Endothelial cell of umbilical vein (primary cell): ENCODE data around the gene GLIPR1L2. TPM values are rescaled to one million over a fixed set of nuclear protein-coding genes. Genes with fewer than 3 reads are reported as not detected.

ENCODE experiments used
- BruUV-seq: library from RNA; stranded (reverse); fragments of 400-500 nt; replicated peaks from 2 replicates; lab custom pipeline; 2021; lab: Mats Ljungman, UMichigan
- CTCF ChIA-PET: fragments of 300-600, 350-600 bp; sonication (Branson Sonifier 250); formaldehyde crosslinking; loops from one replicate; lab custom pipeline; 2021; ENCODE audit warnings: antibody characterized with exemption, inconsistent platforms; lab: Charles Lee
- POLR2A ChIA-PET: fragments of 300-600, 350-600 bp; sonication (Branson Sonifier 250); formaldehyde crosslinking; loops from one replicate; lab custom pipeline; 2021; ENCODE audit warnings: antibody characterized with exemption, inconsistent platforms; lab: Charles Lee
- DNase-seq: peaks from one replicate; pipeline ENCODE4 v3.0.0-alpha.2; 2011; ENCODE audit warnings: low read depth, low spot score
- FAIRE-seq: peaks from 2 replicates; lab custom pipeline; 2011; peaks lifted over from hg19 to GRCh38; lab: Jason Lieb, UNC
- H2AFZ ChIP-seq: 2 replicates; pipeline ENCODE4 v1.6.0; 2012; ENCODE audit warnings: low read depth, low read length, control low read depth, inconsistent platforms
- H3K27ac ChIP-seq: 2 replicates; pipeline ENCODE4 v1.5.1; 2011; ENCODE audit warnings: low read depth, mild to moderate bottlenecking, control low read depth, low read length, moderate library complexity; ENCODE audit not compliant: insufficient read depth
- H3K27me3 ChIP-seq, 2 experiments: 2 replicates each; pipeline versions ENCODE4 v1.6.0 to v1.6.1; 2011; ENCODE audit warnings: low read length in 2 of 2, mixed read lengths in 1 of 2; ENCODE audit not compliant: control insufficient read depth in 2 of 2, insufficient read depth in 2 of 2
- H3K36me3 ChIP-seq, 2 experiments: 2 replicates in 1 of 2; 3 replicates in 1 of 2; pipeline ENCODE4 v1.5.1; 2011; ENCODE audit warnings: low read length in 2 of 2, mild to moderate bottlenecking in 1 of 2, moderate library complexity in 1 of 2; ENCODE audit not compliant: control insufficient read depth in 2 of 2, insufficient read depth in 2 of 2; ENCODE audit errors: extremely low read depth in 1 of 2
- H3K4me1 ChIP-seq: 3 replicates; pipeline ENCODE4 v1.5.1; 2011; ENCODE audit warnings: mild to moderate bottlenecking, low read length; ENCODE audit not compliant: control insufficient read depth, insufficient read depth; ENCODE audit errors: extremely low read depth
- H3K4me2 ChIP-seq: 2 replicates; pipeline ENCODE4 v1.6.1; 2011; ENCODE audit warnings: low read length, control low read depth, mixed read lengths; ENCODE audit not compliant: insufficient read depth
- H3K4me3 ChIP-seq, 3 experiments: fragments of 200-600 bp in 1 of 3; sonication (generic), shearing (Covaris generic) in 1 of 3; replicated peaks in 1 of 3; 2 replicates each; pipeline ENCODE4 v1.5.1; 2011 to 2016; ENCODE audit warnings: control low read depth in 3 of 3, low read length in 3 of 3, mild to moderate bottlenecking in 2 of 3, inconsistent platforms in 1 of 3, low read depth in 1 of 3, moderate library complexity in 1 of 3; ENCODE audit not compliant: insufficient read depth in 1 of 3
- H3K79me2 ChIP-seq: 2 replicates; pipeline ENCODE4 v1.6.0; 2012; ENCODE audit warnings: low read length, inconsistent platforms; ENCODE audit not compliant: control insufficient read depth, insufficient read depth
- H3K9ac ChIP-seq: replicated peaks from 2 replicates; pipeline ENCODE3; 2011; ENCODE audit warnings: low read length, control low read depth; ENCODE audit not compliant: insufficient read depth; ENCODE audit errors: extremely low read depth
- H3K9me1 ChIP-seq: replicated peaks from 3 replicates; pipeline ENCODE4 v1.6.0; 2011; ENCODE audit warnings: mild to moderate bottlenecking, low read length; ENCODE audit not compliant: control insufficient read depth, insufficient read depth; ENCODE audit errors: extremely low read depth
- H3K9me3 ChIP-seq: replicated peaks from 2 replicates; pipeline ENCODE4 v1.5.1; 2012; ENCODE audit warnings: low read length, inconsistent platforms; ENCODE audit not compliant: control insufficient read depth, insufficient read depth
- H4K20me1 ChIP-seq: replicated peaks from 2 replicates; pipeline ENCODE3; 2011; ENCODE audit warnings: mild to moderate bottlenecking, low read length; ENCODE audit not compliant: control insufficient read depth, insufficient read depth; ENCODE audit errors: extremely low read depth
- EZH2 ChIP-seq: IDR thresholded peaks from 2 replicates; pipeline ENCODE4 v1.6.1; 2012; ENCODE audit warnings: borderline replicate concordance, low read depth, mild to moderate bottlenecking, moderate library complexity, low read length, inconsistent platforms; ENCODE audit not compliant: severe bottlenecking
- FOS ChIP-seq: IDR thresholded peaks from 2 replicates; pipeline ENCODE4 v1.6.1; 2011; ENCODE audit warnings: mild to moderate bottlenecking, low read length, moderate library complexity, borderline replicate concordance; ENCODE audit not compliant: insufficient read depth
- GATA2 ChIP-seq: IDR thresholded peaks from 2 replicates; pipeline ENCODE4 v1.7.0; 2011; ENCODE audit warnings: low read depth, mild to moderate bottlenecking, moderate library complexity, mixed read lengths, low read length; ENCODE audit not compliant: insufficient read length, insufficient read depth
- JUN ChIP-seq: IDR thresholded peaks from 2 replicates; pipeline ENCODE4 v1.6.1; 2011; ENCODE audit warnings: borderline replicate concordance, low read depth; ENCODE audit not compliant: insufficient read length, insufficient read depth
- MAX ChIP-seq: IDR thresholded peaks from 2 replicates; pipeline ENCODE4 v1.6.1; 2011; ENCODE audit not compliant: insufficient read depth, insufficient read length
- MYC ChIP-seq: IDR thresholded peaks from one replicate; pipeline ENCODE4 v1.6.1; 2011; ENCODE audit warnings: mild to moderate bottlenecking, low read depth, low read length
- POLR2A ChIP-seq: IDR thresholded peaks from 2 replicates; pipeline ENCODE4 v1.6.1; 2012; ENCODE audit warnings: low read depth, mild to moderate bottlenecking, control low read depth, low read length
- POLR2AphosphoS5 ChIP-seq: IDR thresholded peaks from 2 replicates; pipeline ENCODE4 v1.6.1; 2012; ENCODE audit warnings: low read depth, mild to moderate bottlenecking, control low read depth, low read length, moderate library complexity; ENCODE audit not compliant: insufficient read depth
- dilution Hi-C: fragments of 300-500 bp; cut with MboI; formaldehyde crosslinking; loops from one replicate; pipeline ENCODE4 v1.15.0; 2019; ENCODE audit warnings: low sequenced_read_pairs; ENCODE audit not compliant: extremely low pct_ligation_motif_present
- intact Hi-C: fragments of 100-400 bp; cut with micrococcal nuclease; formaldehyde crosslinking; loops from one replicate; pipeline ENCODE4 v1.10.0; 2022
- polyA plus RNA-seq, 4 experiments: library from polyadenylated mRNA; depleted of rRNA in 3 of 4; stranded (reverse) in 3 of 4; unstranded in 1 of 4; fragments of >200 nt; gene quantifications; 2 replicates each; pipeline versions ENCODE4 v1.2.1 to v1.2.3, GENCODE V29; 2011 to 2012; ENCODE audit warnings: missing spikeins in 1 of 4
- total RNA-seq: library from RNA; stranded (reverse); gene quantifications from 2 replicates; pipeline ENCODE4 v1.2.3, GENCODE V29; 2021
- TF ChIP-seq, protein P1 (sequence below), 2 donors: IDR thresholded peaks; 1 replicate in 1 of 2; 2 replicates in 1 of 2; pipeline ENCODE4 v1.5.1; 2011; ENCODE audit warnings: low read length in 2 of 2, mild to moderate bottlenecking in 2 of 2, moderate library complexity in 2 of 2, control low read depth in 1 of 2, inconsistent platforms in 1 of 2, low read depth in 1 of 2; ENCODE audit not compliant: insufficient read depth in 1 of 2; ENCODE audit errors: extremely low read depth in 1 of 2

Gene GLIPR1L2
- total and polyA plus RNA-seq, 2 donors (not counting 3 experiments of a cell fraction or from before 2014, with no cell fraction given), result 0.07 TPM; not detected in 1

DNA sequence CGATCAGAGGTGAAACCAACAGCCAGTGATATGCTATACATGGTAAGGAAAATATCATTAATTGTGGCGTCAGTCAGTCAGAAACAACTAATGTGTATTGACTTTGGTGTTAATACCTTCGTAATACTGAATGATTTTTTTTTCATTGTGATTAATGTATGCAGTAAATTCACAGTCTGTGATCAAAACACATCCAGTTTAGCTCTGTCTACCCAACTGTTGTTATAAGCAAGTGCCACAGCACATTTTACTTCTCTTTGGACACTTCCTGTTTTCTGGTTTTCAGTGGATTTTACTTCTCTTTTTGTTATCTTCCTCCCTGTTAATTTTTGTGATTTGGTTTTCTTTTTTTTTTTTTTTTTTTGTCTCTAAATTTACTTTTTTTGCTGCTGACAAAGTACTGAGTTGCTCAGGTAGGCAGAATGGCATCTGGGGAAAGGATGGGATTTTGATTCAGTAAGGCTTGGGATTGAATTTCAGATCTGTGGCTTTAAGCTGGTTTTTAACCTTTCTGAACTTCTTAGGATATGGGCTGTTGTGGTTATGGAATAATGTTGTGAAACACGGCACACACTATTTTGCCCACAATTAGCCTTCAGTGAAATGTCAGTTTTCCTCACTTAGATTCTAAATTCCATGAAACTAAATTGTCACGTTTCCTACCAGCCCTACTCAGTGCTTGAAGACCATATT, 90.3 kb downstream of the GLIPR1L2 start:
- H3K4me1 ChIP-seq, result peaks cover 29% of the 10 kb centered on the region
- POLR2A ChIA-PET, result interaction anchor here (0.6 to 1.9 kb wide), 10 partner anchors 9 to 955 kb away, joined by 3 to 7 read pairs (median 4); partner anchors contain the start of gene GLIPR1L2
- dilution Hi-C loops, result no loop called here
- peak overlapping the region; percentile 86 for H3K9ac ChIP-seq
- no peaks in the 10 kb centered on the region for H3K27me3 ChIP-seq
- TSS peak; percentile 60 for BruUV-seq
- no peaks in the 10 kb centered on the region for H3K9me3 ChIP-seq
- H3K4me2 ChIP-seq, result peak overlapping the region; percentile 98
- no peaks in the 10 kb centered on the region for H4K20me1 ChIP-seq
- CTCF ChIA-PET, result interaction anchor here (0.6 to 3.8 kb wide), 11 partner anchors 9 to 1185 kb away, joined by 3 to 25 read pairs (median 3); partner anchors contain the start of genes GLIPR1L1 and GLIPR1L2
- peak overlapping the region; percentile 33 for H2AFZ ChIP-seq
- DNase-seq (peak; percentile 53), FAIRE-seq (no peak)
- TF ChIP-seq POLR2A, result no peak
- no peak for TF ChIP-seq JUN
- no peak for TF ChIP-seq GATA2
- no peak for TF ChIP-seq MAX
- no peak for TF ChIP-seq FOS
- no peak for TF ChIP-seq POLR2AphosphoS5
- TF ChIP-seq EZH2, result no peak
- TF ChIP-seq MYC, result no peak
- TF ChIP-seq, protein P1, sequence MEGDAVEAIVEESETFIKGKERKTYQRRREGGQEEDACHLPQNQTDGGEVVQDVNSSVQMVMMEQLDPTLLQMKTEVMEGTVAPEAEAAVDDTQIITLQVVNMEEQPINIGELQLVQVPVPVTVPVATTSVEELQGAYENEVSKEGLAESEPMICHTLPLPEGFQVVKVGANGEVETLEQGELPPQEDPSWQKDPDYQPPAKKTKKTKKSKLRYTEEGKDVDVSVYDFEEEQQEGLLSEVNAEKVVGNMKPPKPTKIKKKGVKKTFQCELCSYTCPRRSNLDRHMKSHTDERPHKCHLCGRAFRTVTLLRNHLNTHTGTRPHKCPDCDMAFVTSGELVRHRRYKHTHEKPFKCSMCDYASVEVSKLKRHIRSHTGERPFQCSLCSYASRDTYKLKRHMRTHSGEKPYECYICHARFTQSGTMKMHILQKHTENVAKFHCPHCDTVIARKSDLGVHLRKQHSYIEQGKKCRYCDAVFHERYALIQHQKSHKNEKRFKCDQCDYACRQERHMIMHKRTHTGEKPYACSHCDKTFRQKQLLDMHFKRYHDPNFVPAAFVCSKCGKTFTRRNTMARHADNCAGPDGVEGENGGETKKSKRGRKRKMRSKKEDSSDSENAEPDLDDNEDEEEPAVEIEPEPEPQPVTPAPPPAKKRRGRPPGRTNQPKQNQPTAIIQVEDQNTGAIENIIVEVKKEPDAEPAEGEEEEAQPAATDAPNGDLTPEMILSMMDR (IDR thresholded peaks at IDR 0.05; ENCODE audit: extremely low read depth in 1 of 2, insufficient read depth in 1 of 2, low read depth in 1 of 2, low read length in 2 of 2), result no peak
- H3K27ac ChIP-seq, result peak overlapping the region; percentile 80
- peaks cover 36% of the 10 kb centered on the region for H3K79me2 ChIP-seq
- H3K4me3 ChIP-seq, result peak overlapping the region; percentile 37 to 79 (median 47)
- H3K36me3 ChIP-seq, result peaks cover 0 to 2% of the 10 kb centered on the region in 2 experiments
- H3K9me1 ChIP-seq, result no peaks in the 10 kb centered on the region
- intact Hi-C loops, result loop anchor here (2.0 to 10.0 kb wide), 2 partner anchors 34 to 1104 kb away; no protein-coding TSS in a partner anchor
